PC-3 (cell line): Measurements from ENCODE around the gene CHRNA9. TPM values are rescaled to one million over a fixed set of nuclear protein-coding genes. Genes with fewer than 3 reads are reported as not detected.

Source experiments
- ATAC-seq: fragments of 200-7000 bp; cut with Tn5 transposase; 2 replicates; pipeline ENCODE4 v1.9.1; 2020; ENCODE audit warnings: mild to moderate bottlenecking, moderate library complexity
- BruUV-seq: library from RNA; stranded (reverse); fragments of 400-500 nt; replicated peaks from 2 replicates; lab custom pipeline; 2021; lab: Mats Ljungman, UMichigan
- CTCF ChIA-PET: fragments of 300-600 bp; sonication (Branson Sonifier 250); formaldehyde crosslinking; loops from one replicate; lab custom pipeline; 2022; ENCODE audit warnings: antibody characterized with exemption; lab: Charles Lee
- POLR2A ChIA-PET: fragments of 300-600 bp; sonication (Branson Sonifier 250); formaldehyde crosslinking; loops from one replicate; lab custom pipeline; 2022; ENCODE audit warnings: antibody characterized with exemption; ENCODE audit not compliant: unreplicated experiment; lab: Charles Lee
- DNase-seq: peaks from one replicate; pipeline ENCODE4 v3.0.0-alpha.2; 2015
- H2AFZ ChIP-seq: fragments of 300-600 bp; sonication (generic); 2 replicates; pipeline ENCODE4 v1.6.0; 2016; ENCODE audit warnings: antibody characterized with exemption, low read length
- H3F3A ChIP-seq: fragments of 300-600 bp; sonication (generic); one replicate; pipeline ENCODE4 v1.6.0; 2017; ENCODE audit warnings: antibody characterized with exemption, low read length, control low read depth, mild to moderate bottlenecking; ENCODE audit not compliant: unreplicated experiment
- H3K27ac ChIP-seq: fragments of 300-600 bp; sonication (generic); 2 replicates; pipeline ENCODE4 v1.5.1; 2016; ENCODE audit warnings: mild to moderate bottlenecking, low read length
- H3K27me3 ChIP-seq: fragments of 300-600 bp; sonication (generic); 2 replicates; pipeline ENCODE4 v1.6.1; 2016; ENCODE audit warnings: low read length, mixed read lengths
- H3K36me3 ChIP-seq: fragments of 300-600 bp; sonication (generic); 2 replicates; pipeline ENCODE4 v1.6.1; 2016; ENCODE audit warnings: low read depth, mixed run types, low read length, mixed read lengths
- H3K4me1 ChIP-seq: fragments of 300-600 bp; sonication (generic); 2 replicates; pipeline ENCODE4 v1.5.1; 2016; ENCODE audit warnings: low read length; ENCODE audit not compliant: insufficient read depth
- H3K4me2 ChIP-seq: fragments of 300-600 bp; sonication (generic); 2 replicates; pipeline ENCODE4 v1.6.0; 2016; ENCODE audit warnings: low read length
- H3K4me3 ChIP-seq: fragments of 300-600 bp; sonication (generic); 2 replicates; pipeline ENCODE4 v1.5.1; 2016; ENCODE audit warnings: mild to moderate bottlenecking, low read length, mixed read lengths
- H3K79me2 ChIP-seq: fragments of 300-600 bp; sonication (generic); 2 replicates; pipeline ENCODE4 v1.6.1; 2017; ENCODE audit warnings: low read length, mixed read lengths
- H3K9ac ChIP-seq: fragments of 300-600 bp; sonication (generic); 2 replicates; pipeline ENCODE4 v1.6.0; 2016; ENCODE audit warnings: mild to moderate bottlenecking, low read length
- H3K9me2 ChIP-seq: fragments of 300-600 bp; sonication (generic); replicated peaks from 2 replicates; pipeline ENCODE4 v1.6.1; 2016; ENCODE audit warnings: mixed run types, low read length, mixed read lengths
- H3K9me3 ChIP-seq: fragments of 300-600 bp; sonication (generic); 2 replicates; pipeline ENCODE4 v1.6.1; 2016; ENCODE audit warnings: low read length, mixed read lengths
- H4K20me1 ChIP-seq: fragments of 300-600 bp; sonication (generic); 2 replicates; pipeline ENCODE4 v1.6.1; 2016; ENCODE audit warnings: low read length, mixed read lengths
- CTCF ChIP-seq: fragments of 300-600 bp; sonication (generic); conservative IDR thresholded peaks from 2 replicates; pipeline ENCODE4 v1.5.1; 2017; ENCODE audit warnings: antibody characterized with exemption, low read depth, mild to moderate bottlenecking, low read length
- EZH2 ChIP-seq: fragments of 300-600 bp; sonication (generic); IDR thresholded peaks from one replicate; pipeline ENCODE4 v1.6.1; 2017; ENCODE audit warnings: antibody characterized with exemption, mild to moderate bottlenecking, low read length; ENCODE audit not compliant: unreplicated experiment
- EZH2phosphoT487 ChIP-seq: fragments of 300-600 bp; sonication (generic); IDR thresholded peaks from 2 replicates; pipeline ENCODE4 v1.6.1; 2018; ENCODE audit warnings: mild to moderate bottlenecking, antibody characterized with exemption, low read length, borderline replicate concordance
- intact Hi-C: fragments of 100-400 bp; cut with micrococcal nuclease; formaldehyde crosslinking; loops from 2 replicates; pipeline ENCODE4 v1.9.0; 2023
- total RNA-seq: library from RNA; depleted of rRNA; stranded (reverse); fragments of >200 nt; gene quantifications from 2 replicates; pipeline ENCODE4 v1.2.3, GENCODE V29; 2014; rRNA removed

The CHRNA9 gene
- total RNA-seq, 1 experiment from 2014 or later = not detected

GRCh38 chr4:40401631-40402030 is 66.5 kb downstream of the CHRNA9 start:
- no peak overlapping the region for H3K4me3 ChIP-seq
- ATAC-seq = no peak
- no peak for TF ChIP-seq EZH2phosphoT487
- no peaks in the 10 kb centered on the region for H3F3A ChIP-seq
- peaks cover 14% of the 10 kb centered on the region for H3K4me1 ChIP-seq
- ChIA-PET CTCF (no interaction called here), POLR2A (no interaction called here)
- no peak overlapping the region for H3K9ac ChIP-seq
- no peaks in the 10 kb centered on the region for H3K79me2 ChIP-seq
- no peak overlapping the region for H2AFZ ChIP-seq
- no peaks in the 10 kb centered on the region for H3K9me2 ChIP-seq
- H3K4me2 ChIP-seq = no peak overlapping the region
- no peaks in the 10 kb centered on the region for H4K20me1 ChIP-seq
- no peak for DNase-seq
- no peaks in the 10 kb centered on the region for H3K36me3 ChIP-seq
- BruUV-seq = no TSS peak
- H3K27ac ChIP-seq = no peak overlapping the region
- no peaks in the 10 kb centered on the region for H3K27me3 ChIP-seq
- H3K9me3 ChIP-seq = no peaks in the 10 kb centered on the region
- intact Hi-C loops = no loop called here

DNA sequence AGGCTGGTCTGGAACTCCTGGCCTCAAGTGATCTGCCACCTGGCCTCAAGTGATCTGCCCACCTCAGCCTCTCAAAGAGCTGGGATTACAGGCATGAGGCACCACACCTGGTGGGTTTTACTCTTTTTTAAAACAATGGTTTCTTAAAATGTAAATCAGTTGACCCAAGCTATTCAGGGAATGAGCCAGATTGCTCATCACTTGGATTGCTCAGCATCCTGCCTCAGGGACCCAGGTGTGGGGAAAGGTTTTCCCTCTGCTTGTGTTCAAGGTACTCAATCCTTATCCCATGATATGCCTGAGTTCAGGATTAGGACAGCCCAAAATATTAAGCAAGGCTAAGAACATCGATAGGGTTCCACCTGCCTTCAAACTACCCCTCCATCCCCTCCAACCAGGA is 67.4 kb downstream of the CHRNA9 start:
- Histone ChIP-seq H3K9ac (no peak overlapping the region), H3F3A (no peaks in the 10 kb centered on the region), H3K9me2 (no peaks in the 10 kb centered on the region), H3K79me2 (no peaks in the 10 kb centered on the region), H2AFZ (no peak overlapping the region), H3K4me2 (no peak overlapping the region), H3K9me3 (no peaks in the 10 kb centered on the region), H3K27me3 (no peaks in the 10 kb centered on the region), H3K36me3 (no peaks in the 10 kb centered on the region), H4K20me1 (no peaks in the 10 kb centered on the region), H3K4me1 (peaks cover 14% of the 10 kb centered on the region), H3K4me3 (no peak overlapping the region), H3K27ac (no peak overlapping the region)
- POLR2A ChIA-PET = no interaction called here
- no peak for TF ChIP-seq EZH2phosphoT487
- no peak for TF ChIP-seq EZH2
- no peak for TF ChIP-seq CTCF
- ATAC-seq = no peak
- intact Hi-C loops = no loop called here
- no TSS peak for BruUV-seq
- CTCF ChIA-PET = no interaction called here
- DNase-seq = peak; percentile 40

- Histone ChIP-seq H3K79me2 (no peaks in the 10 kb centered on the region), H3K4me1 (peaks cover 14% of the 10 kb centered on the region), H3F3A (no peaks in the 10 kb centered on the region), H4K20me1 (no peaks in the 10 kb centered on the region), H3K27me3 (no peaks in the 10 kb centered on the region), H3K27ac (no peak overlapping the region), H3K36me3 (no peaks in the 10 kb centered on the region), H3K4me2 (no peak overlapping the region), H3K9ac (no peak overlapping the region), H3K9me2 (no peaks in the 10 kb centered on the region), H2AFZ (no peak overlapping the region), H3K4me3 (no peak overlapping the region), H3K9me3 (no peaks in the 10 kb centered on the region)
- BruUV-seq = no TSS peak
- no peak for ATAC-seq
- DNase-seq = no peak
- TF ChIP-seq EZH2 (no peak), EZH2phosphoT487 (no peak), CTCF (no peak)
- CTCF ChIA-PET = no interaction called here
- POLR2A ChIA-PET = no interaction called here
- intact Hi-C loops = no loop called here
Measured at GRCh38 chr4:40403081-40403480, 67.9 kb downstream of the CHRNA9 start.

Other genes starting within 250 kb of the CHRNA9 start
- 0.12 TPM in 1 of 2 replicates, not detected in the other for gene RHOH, start 138.3 kb upstream of the CHRNA9 start, total RNA-seq